WERI-Rb-1 (cell line): ENCODE results near the gene KRTAP4-5.
"Not testable (repeated sequence)": the region's sequence is repeated elsewhere in the genome, so short reads cannot be mapped to it uniquely, and the experiment has no call there.

Experiments
- DNase-seq: peaks from one replicate; pipeline ENCODE4 v3.0.0-alpha.2; 2020
- H3K27ac ChIP-seq: fragments of 250-450 bp; sonication (Bioruptor Pico); 2 replicates; pipeline ENCODE4 v1.5.1; 2020; ENCODE audit warnings: mild to moderate bottlenecking, moderate library complexity
- H3K27me3 ChIP-seq: fragments of 250-450 bp; sonication (Bioruptor Pico); 2 replicates; pipeline ENCODE4 v1.5.1; 2021; ENCODE audit warnings: mild to moderate bottlenecking, low read depth, moderate library complexity; ENCODE audit not compliant: insufficient read depth, severe bottlenecking
- H3K36me3 ChIP-seq: fragments of 250-450 bp; sonication (Bioruptor Pico); 2 replicates; pipeline ENCODE4 v1.5.1; 2020; ENCODE audit warnings: mild to moderate bottlenecking, moderate library complexity
- H3K4me3 ChIP-seq: 2 replicates; pipeline ENCODE4 v1.5.1; 2011; ENCODE audit warnings: low read depth, mild to moderate bottlenecking, control low read depth, low read length
- H3K9me3 ChIP-seq: fragments of 250-450 bp; sonication (Bioruptor Pico); 2 replicates; pipeline ENCODE4 v1.5.1; 2021; ENCODE audit warnings: mild to moderate bottlenecking, moderate library complexity; ENCODE audit not compliant: severe bottlenecking
- CTCF ChIP-seq: IDR thresholded peaks from 2 replicates; pipeline ENCODE4 v1.5.1; 2011; ENCODE audit warnings: low read depth, mild to moderate bottlenecking, control low read depth, inconsistent platforms, low read length

Gene KRTAP4-5

DNA sequence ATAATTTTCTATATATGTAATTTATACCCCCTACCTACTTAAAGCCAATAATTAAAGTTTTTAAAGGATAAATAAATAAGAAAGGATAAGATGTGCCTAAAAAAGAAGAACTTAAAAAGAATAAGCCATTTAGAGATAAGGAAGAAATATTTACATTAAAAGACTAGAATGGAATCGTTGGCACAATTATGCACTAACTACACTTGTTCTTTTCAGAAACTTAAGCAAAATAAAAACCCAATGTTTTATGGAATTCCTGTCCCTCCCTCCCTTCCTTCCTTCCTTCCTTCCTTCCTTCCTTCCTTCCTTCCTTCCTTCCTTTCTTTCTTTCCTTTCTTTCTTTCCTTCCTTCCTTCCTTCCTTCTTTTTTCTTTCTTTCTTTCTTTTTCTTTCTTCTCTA, 4.8 kb downstream of the KRTAP4-5 start:
- DNase-seq: no peak
- Histone ChIP-seq H3K27ac (no peak overlapping the region), H3K9me3 (peaks cover 10% of the 10 kb centered on the region), H3K36me3 (no peaks in the 10 kb centered on the region), H3K27me3 (peaks cover 82% of the 10 kb centered on the region), H3K4me3 (no peak overlapping the region)
- TF ChIP-seq CTCF: no peak

DNA sequence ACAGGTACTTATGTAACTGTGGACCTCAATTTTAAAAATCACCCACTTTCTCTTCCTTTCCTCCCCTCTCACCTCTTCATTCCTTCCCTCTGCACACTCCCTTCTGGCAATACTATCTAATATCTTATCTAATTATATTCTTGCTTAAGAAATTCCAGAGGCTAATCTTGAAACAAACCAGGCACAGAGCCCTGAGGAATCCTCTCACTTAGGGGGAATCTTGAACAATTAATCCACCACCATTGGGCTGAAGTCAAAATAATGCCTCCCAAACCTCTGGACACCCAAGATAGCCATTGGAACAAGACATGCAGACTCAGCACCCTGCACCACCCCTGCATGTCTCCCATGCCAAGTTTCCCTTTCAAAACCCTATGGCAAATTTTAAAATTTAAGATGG, 8.3 kb downstream of the KRTAP4-5 start:
- Histone ChIP-seq H3K27me3 (peaks cover 83% of the 10 kb centered on the region), H3K9me3 (peaks cover 10% of the 10 kb centered on the region), H3K36me3 (no peaks in the 10 kb centered on the region), H3K4me3 (no peak overlapping the region), H3K27ac (no peak overlapping the region)
- TF ChIP-seq CTCF: no peak
- no peak for DNase-seq

DNA sequence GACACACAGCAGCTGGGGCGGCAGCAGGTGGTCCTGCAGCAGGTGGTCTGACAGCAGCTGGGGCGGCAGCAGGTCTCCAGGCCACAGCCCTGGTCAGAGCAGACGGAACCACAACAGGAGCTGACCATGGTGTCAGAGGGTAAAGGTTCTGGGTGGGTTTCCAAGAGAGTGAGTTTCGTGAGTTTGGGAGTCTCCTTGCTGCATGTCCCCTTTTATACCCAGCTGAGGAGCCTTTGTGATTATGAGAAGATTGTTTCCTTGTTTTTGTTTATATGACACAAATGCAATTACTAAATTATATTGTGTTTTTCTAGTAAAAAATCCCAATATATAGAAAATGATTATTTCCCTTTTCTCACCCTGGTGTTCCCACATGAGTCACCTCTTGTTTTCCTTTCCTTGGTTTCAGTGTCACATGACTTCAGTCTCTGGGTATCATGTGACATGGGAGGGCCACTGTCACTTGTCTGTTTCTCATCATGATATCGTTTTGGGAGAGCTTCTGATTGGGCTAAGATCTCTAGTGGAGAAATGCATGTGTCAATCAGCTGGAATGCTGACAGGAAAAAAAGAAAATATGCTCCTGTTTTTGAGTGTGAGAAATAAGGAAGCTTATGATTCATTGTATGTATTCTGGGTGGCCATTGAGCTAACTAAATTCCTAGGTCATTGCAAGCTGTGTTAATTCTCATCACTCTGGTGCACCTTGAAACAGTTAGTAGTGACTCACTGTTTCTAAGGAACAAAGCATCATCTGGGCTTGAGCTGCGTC, 9.1 kb downstream of the KRTAP4-5 start, which contains the start of gene KRTAP4-6:
Gene KRTAP4-6 (minus strand): TSS at position 185 of the 772 bp plus-strand sequence. CDS start 57 bp downstream, at position 128.
- DNase-seq: no peak
- no peak for TF ChIP-seq CTCF
- Histone ChIP-seq H3K27me3 (peaks cover 79% of the 10 kb centered on the region), H3K27ac (no peak within 1 kb of the TSS), H3K9me3 (peaks cover 10% of the 10 kb centered on the region), H3K36me3 (no peaks in the 10 kb centered on the region), H3K4me3 (no peak within 1 kb of the TSS)

DNA sequence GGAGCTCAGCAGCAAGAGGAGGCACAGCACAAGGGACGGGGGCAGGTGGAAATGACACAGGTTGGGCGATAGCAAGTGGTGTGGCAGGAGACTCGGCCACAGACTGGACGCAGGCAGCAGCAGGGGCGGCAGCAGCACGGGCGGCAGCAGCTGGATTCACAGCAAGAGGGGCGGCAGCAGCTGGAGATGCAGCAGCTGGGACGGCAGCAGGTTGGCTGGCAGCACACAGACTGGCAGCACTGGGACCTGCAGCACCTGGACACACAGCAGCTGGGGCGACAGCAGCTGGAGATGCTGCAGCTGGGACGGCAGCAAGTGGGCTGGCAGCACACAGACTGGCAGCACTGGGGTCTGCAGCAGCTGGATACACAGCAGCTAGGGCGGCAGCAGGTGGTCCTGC, 9.8 kb downstream of the KRTAP4-5 start:
- not testable (repeated sequence) for H3K4me3 ChIP-seq, DNase-seq, H3K27ac ChIP-seq, H3K36me3 ChIP-seq
- peaks cover 74% of the 10 kb centered on the region for H3K27me3 ChIP-seq
- peaks cover 10% of the 10 kb centered on the region for H3K9me3 ChIP-seq

GRCh38 chr17:41133880-41134735, 15.5 kb downstream of the KRTAP4-5 start:
- Histone ChIP-seq H3K27me3 (peaks cover 67% of the 10 kb centered on the region), H3K36me3 (no peaks in the 10 kb centered on the region), H3K27ac (no peak overlapping the region), H3K4me3 (no peak overlapping the region), H3K9me3 (no peaks in the 10 kb centered on the region)
- TF ChIP-seq CTCF: no peak
- DNase-seq: no peak

DNA sequence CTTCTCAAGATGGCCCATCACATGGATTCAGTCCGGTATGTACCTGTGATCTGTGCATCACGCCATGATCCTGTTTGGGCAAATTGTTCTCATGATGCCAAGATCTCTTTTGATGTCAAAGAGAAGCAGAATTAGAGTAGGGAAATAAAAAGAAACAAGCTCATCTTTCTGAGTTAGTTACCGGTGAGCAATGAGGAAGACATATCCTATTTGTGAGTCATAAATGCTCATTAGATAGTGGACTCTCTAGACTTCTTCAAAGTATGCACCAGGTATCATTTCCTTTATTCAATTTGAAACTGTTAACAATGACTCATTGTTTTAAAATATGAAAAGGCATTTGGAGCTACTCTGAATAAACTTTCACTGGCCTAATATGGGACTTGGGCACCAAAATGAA, 17.6 kb downstream of the KRTAP4-5 start:
- H3K4me3 ChIP-seq: no peak overlapping the region
- no peak for DNase-seq

More for the DNA sequence above, 17.6 kb downstream of the KRTAP4-5 start:
- peaks cover 61% of the 10 kb centered on the region for H3K27me3 ChIP-seq
- no peaks in the 10 kb centered on the region for H3K9me3 ChIP-seq
- H3K36me3 ChIP-seq: no peaks in the 10 kb centered on the region
- H3K27ac ChIP-seq: no peak overlapping the region
- no peak for TF ChIP-seq CTCF
